CD4-positive, alpha-beta T cell treated with Interferon alpha-2 for 1 hour (primary cell): ENCODE measurements around the gene DIP2C.

ENCODE experiments used
- DNase-seq, 2 donors: peaks; one replicate each; pipeline ENCODE4 v3.0.0-alpha.2; 2020 to 2022

DIP2C gene

DNA sequence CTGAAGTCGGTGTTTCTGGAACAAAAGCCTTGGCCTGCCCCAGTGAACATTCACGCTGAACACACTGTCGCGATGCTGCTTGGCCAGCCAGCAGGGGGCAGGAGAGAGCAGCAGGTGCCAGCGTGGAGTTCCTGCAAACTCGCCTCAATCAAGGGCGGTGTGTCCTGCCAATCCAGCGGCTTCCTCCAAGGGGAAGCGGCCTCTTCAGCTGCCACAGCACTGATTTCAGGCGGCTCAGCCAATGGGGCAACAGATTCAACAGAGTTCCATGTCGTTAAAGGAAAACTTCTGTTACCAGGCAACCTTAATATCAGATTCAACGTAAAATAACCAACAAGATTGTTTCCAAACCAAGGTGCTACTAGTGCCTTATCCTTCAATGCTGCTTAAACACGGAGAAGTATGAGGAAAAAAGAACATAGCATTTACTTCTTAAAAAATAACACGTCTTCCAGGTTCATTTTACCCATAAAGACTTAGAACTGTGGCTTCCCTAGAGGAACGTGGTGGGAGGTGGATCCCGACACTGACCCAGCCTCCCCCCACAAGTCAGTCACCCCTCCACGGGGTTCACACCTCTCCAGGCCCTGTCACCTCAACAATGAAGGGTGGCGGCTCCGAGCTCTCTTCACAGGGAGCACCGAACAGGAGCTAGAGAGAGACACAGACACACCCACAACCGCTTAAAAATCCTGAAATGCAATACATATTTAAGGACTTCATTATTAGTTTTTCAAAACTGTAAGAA is 178.2 kb downstream of the DIP2C start:
- peak; percentile 63 to 76 for DNase-seq

DNA sequence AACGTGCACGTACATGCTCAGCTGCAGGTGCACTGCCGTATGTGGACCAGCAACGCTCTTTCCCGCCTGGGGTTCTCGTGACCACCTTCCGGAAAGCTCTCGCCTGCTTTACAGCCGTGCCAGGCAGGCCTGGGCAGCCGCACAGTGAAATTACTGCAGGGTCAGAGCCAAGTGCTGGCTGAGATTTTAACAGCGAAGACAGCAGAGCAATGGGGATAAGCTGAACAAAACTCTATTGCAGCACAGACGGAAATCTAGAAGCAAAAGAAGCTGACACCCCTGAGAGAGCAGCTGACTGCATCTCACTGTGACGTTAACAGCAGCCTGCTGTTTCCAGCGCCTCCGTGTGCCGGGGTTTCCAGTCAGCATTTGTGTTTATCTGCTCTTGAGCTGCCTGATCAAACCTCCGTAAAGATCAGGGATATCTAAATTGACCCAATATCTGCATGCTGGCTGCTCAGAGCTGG is 179.0 kb downstream of the DIP2C start:
- no peak for DNase-seq

DNA sequence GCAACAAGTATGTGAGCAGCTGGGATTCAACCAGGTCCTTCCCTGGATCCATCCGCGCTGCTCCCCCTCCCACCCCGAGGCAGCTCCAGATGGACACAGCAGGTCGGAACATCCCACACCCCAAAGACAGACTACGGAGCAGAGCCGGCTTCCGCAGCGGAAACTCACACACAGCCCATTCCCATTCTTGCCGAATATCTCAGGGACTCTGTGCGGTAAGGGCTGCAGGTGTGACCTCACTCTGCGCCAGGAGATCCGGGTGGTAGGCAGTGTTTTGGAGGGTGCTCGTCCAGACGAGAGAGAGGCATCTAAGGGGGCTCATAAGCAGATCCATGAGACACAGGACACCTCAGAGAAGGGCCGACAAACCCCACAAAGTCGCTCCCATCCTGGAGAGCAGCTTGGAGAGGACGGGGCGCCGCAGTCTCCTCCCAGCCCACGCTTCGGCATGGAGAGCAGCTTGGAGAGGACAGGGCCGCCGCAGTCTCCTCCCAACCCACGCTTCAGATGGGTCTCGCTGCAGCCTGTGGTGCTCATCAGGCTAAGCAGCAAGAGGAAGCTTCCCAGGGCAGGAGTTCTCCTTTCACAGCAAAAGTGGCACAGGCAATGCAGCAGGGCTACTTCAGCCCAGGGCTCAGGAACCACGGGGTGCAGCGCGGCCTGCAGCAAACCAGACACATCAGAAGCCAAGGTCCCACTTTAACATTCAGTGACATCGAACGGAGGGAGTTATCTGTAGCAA is 179.9 kb downstream of the DIP2C start:
- DNase-seq: no peak

DNA sequence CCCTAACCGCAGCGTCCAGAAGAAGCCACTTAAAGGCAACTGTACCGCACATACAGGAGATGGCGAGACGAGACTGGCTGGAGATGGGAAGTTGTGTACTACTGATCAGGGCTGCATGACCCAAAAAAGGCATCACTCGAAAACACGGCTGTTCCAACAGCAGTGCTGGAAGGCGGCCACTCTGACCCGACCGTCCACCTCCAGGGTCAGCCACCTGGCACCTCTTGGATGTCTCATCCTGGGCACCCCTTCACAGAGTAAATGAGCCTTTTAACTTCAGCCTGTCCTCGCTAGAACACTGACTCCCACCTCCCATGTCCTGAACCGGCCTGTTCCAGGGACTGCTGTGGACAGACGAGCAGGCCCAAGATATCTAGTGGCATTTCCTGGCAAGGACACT is 180.7 kb downstream of the DIP2C start:
- no peak for DNase-seq

DNA sequence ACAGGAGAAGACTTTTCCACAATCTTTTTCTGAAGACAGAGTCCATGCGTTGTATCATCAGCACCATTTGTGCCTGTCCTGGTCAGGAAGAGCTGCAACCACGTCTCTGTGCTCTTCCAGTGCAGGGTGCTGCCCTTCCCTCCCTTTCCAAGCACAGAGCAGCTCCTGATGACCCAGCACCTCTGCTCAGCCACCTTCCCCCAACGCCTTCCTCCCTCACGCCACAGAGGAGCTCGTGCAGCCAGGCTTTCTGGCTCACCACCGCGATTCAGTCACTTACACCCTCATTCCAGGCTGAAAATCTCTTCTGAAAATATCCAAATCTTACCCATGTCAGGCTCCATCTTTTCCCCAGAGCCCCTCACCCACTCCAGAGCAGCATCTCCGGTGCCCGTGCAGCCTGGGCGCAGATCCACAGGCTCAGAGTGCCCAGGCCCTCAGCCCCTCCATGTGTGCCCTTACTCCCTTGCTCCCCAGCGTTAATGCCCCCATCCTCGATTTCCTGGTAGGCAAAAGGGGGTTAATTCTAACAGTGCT is 181.5 kb downstream of the DIP2C start:
- DNase-seq: no peak

DNA sequence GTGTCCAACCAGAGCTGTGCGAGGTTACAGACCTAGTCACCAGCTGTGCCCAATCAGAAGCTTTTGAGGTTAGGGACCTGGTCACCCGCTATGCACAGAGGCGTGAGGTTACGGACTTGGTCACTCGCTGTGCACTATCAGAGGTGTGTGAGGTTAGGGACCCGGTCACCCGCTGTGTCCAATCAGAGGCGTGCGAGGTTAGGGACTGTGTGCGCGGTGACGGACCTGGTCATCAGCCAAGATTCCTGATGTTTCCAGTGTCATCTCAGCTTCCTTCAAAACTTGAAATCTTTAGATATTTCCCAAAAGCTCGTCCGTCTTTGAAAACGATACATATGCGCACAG is 182.1 kb downstream of the DIP2C start:
- DNase-seq: no peak

DNA sequence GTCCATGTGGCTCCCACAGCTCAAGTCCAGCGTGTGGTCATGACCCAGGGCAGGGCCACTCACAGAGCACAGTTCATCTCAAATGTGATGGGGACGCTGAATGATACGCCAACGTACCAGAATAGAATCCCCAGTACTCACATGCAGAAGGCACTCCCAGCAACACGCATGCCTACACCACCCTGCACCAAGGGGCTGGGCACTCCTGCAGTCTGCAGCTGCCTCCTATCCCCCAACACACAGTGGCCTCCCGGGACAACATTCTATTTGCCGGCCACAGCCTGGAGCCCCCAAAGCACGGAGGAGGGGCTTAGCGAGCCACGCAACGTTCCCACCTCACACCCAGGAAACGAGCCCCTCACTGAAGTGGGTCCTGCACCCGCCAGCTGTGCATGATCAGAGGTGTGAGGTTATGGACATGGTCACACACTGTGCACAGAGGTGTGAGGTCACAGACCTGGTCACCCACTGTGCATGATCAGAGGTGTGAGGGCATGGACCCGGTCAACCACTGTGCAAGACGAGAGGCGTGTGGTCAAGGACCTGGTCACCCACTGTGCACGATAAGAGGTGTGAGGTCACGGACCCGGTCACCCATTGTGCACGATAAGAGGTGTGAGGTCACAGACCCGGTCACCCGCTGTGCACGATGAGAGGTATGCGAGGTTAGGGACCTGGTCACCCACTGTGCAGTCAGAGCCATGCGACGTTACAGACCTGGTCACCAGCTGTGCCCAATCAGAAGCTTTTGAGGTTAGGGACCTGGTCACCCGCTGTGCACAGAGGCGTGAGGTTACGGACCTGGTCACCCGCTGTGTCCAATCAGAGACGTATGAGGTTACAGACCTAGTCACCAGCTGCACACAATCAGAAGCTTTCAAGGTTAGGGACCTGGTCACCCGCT is 182.8 kb downstream of the DIP2C start:
- no peak for DNase-seq

DNA sequence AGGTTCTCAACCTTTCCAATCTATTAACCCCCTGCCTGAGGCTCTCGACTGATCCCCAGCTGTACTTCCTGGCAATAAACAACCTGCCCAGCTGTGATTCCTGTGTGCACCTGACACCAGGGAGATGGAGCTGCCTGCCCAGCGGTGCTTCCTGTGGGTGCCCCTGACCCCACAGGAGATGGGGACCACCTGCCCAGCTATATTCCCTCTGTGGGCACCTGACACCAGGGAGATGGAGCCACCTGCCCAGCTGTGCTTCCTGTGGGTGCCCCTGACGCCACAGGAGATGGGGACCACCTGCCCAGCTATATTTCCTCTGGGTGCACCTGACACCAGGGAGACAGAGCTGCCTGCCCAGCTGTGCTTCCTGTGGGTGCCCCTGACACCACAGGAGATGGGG is 184.0 kb downstream of the DIP2C start:
- DNase-seq: no peak

DNA sequence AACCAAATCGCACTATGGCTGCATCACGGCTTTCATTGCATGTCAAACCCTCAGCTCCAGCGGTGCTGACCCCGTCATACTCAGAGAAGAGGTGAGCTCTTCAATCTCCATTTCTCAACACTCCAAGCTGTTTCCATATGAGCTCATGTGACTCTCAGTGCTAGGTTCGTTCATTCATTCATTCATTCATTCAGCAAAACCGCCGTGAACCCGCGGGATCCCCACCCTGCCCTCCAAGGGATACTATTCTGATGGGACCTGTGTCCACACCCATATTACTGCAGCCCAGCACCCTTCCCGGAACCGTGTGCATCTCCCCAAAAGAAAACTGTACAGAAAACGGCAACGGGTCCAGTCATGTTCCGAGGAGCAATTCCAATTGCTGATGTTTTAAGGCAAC is 184.7 kb downstream of the DIP2C start:
- DNase-seq: no peak

DNA sequence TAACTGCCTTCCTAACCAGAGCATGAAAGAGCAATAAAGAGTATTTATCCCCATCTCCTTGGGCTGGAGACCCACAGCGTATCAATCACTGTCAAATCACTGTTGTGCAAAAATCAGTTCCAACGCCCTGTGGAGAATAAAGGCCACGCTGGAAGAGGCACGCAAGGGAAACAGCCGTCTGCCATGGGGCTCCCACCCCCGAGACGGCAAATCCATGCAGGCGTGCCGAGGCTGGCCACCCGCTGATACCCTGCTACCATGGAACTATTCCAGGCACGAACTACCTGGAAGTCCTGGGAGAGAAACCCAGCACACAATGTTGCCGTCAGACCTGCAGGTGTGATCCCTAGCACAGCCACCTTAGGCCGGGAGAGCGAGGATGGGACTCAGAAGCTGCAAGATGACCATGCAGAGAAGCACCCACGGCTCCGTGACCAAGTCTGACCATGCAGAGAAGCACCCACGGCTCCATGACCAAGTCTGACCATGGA is 185.3 kb downstream of the DIP2C start:
- no peak for DNase-seq

DNA sequence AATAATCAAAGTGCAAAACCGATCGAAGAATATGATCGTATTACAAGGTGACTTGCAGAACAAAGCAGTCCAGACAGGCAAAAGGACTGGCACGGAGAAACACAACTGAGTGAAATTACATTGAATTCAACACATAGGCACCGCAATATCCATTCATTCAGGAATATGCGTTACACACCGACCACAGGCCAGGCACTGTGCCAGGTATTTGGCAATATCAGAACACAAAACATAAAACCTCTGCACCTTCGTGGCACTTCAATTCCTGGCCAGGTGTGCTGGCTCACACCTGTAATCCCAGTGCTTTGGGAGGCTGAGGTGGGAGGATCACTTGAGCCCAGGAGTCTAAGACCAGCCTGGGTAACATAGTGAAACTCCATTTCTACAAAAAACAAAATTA is 187.9 kb downstream of the DIP2C start:
- DNase-seq: no peak

DNA sequence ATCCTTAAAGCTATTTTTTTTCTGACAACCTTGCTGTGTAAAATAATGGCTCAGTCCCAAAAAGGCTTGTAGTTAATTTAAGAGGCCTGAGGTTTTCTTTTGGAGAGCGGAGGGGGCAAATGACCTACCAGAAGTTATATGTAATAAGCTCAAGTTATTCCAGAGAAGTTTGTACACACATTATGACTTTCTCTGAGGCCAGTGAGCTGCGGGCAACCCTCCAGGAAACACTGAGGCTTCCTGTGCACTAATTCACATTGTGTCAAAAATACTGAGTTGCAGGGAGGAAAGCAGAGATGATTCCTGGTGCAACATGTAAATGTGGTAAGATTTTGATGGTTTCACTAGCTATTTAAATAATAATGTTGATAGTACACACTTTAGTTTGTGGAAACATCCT is 188.6 kb downstream of the DIP2C start:
- DNase-seq: no peak

DNA sequence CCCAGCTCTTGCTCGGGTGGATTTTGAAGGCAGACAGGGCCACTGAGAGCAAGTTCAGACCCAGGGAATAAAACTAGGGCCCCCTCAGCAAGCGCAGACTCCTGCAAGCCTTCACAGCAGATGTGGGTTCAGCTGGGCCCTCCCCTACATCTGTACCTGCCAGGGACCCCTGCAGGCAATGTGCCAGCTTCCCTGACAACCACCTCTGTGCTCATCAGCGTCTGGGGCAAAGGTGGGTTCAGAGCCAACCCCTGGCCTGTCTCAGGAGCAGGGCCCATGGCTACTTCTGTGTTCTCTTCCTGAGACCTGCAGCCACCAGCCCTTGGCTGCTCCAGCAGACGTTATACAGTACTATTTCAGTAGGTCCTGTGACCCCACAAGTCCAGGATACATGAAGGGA is 189.5 kb downstream of the DIP2C start:
- DNase-seq: no peak

DNA sequence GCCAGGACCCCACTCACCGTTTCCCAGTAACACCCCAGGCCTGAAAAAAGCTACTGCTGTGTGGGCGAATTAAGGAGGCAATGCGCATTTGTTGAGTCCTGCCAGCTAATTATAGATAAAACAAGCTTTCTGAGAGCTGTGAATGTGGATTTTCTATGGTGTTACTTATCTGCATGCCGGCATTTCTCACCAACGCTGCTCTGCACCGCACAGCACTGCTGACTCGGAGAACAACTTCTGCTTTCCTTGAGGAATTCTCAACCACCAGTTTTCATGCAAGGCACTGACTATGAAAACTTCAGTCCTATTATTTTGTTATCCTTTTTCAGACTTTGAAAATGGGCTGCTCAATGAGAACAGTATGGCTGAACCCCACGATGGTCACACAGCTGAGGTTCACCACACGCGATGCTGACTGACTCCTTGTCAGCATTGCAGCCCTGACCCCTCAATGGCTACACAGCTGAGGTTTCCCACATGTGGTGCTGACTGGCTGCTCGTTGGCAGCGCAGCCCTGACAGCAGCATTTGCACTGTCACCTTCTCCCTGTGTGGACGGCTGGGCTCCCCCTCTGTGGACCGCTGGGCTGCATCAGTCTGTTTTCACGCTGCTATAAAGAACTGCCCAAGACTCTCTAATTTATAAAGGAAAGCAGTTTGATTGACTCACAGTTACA is 190.6 kb downstream of the DIP2C start:
- no peak for DNase-seq

DNA sequence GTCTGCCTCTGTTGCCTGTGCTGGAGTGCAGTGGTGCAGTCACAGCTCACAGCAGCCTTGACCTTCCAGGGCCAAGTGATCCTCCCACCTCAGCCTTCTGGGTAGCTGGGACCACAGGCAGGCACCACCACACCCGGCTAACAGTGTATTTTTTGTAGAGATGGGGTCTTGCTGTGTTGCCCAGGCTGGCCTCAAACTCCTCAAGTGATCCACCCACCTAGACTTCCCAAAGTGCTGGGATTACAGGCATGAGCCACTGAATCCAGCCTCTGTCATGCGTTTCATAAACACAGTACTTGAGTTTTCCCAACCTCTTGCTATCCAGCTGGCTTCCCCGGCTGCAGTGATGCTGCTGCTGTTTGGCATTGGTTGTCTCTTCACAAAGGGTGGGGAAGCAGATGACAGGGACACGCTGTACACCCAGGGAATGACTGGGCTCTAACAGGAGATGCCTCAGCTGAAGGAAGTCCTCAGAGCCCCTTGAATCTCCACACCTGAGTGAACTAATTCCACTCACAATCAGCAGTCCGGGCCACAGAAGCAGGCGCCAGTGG is 191.5 kb downstream of the DIP2C start:
- no peak for DNase-seq

DNA sequence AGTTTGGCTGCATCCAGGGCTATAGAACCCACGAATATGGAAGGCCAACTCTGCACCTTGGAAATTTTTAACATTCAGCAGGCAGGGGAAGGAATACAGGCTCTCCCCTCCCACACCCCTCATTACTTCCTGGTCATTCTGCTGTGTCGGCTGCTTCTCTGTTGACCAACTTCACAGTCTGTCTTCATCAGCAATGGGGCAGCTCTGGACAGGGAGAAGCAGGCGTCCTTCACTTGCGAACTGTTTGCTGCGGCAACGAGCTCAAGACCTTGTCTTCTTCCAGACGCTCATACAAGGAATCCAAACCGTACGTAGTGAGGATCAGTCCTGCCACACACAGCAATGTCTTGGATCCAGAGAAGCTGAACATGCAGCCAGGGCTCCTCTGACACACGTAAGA is 192.2 kb downstream of the DIP2C start:
- no peak for DNase-seq

DNA sequence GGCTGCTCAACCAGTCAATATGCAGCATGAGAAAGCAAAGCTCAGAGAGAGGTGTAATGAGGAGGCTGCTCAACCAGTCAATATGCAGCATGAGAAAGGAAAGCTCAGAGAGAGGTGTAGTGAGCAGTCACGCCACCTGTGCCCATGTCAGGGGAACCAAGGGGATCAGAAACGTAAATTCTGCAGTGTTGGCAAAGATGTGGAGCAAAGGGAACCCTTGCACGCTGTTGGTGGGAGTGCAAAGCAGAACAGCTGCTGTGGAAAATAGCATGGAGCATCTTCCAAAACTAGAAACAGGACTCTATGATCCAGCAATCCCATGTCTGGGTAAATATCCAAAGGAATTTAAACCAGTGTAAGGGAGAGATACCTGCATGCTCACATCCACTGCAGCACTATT is 194.9 kb downstream of the DIP2C start:
- DNase-seq: no peak

DNA sequence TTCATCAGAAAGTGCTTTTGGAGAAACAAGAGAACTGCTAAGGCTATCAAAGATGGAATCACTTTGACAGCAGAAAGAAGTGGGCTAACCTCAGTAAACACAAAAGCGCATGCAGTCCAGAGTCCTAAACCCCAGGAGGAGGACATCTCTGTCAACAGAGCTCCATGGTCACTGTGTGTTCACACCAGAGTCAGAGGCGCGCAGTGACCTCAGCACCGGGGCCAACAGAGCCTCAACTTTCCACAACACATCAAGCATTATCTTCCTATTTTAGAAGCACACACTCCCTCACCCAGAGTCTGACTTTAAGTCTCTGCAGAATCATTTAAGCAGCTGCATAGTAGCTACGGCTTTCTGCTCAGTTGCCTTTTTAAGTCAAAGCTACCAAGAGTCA is 195.3 kb downstream of the DIP2C start:
- no peak for DNase-seq

DNA sequence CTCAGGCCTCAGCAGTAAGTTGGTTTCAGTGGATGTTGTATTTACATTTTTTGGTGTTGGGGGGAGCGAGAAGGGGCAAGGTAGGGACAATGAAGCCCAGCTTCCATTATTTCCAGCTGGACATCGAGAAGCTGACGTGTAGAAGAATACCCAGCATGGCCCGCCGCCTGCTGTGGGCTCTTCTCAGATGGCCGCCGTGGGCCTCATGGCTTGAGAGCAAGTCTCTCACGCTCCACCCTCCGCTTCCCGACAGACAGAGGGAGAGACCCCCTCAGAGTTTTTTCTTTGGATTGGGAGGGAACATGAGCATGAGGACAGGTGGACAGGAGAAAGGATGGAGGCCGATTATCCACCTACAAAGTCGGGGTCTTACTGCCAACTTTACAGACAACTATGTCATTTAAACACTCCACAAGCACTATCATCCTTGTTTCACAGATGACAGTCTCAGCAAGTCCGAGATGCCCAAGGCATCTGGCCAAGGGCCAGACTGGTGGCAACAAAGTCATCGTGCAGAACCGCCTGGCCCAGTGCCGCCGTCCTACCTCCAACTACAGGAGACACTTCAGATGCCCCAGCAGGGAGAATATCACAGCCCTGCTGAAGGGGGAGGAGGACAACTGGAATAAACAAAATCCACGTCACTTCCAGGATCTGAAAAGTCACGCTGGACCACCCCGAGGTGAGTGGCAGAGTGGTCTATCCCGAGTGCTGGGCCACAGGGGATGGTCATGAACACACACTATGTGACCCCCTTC is 195.9 kb downstream of the DIP2C start:
- DNase-seq: no peak

DNA sequence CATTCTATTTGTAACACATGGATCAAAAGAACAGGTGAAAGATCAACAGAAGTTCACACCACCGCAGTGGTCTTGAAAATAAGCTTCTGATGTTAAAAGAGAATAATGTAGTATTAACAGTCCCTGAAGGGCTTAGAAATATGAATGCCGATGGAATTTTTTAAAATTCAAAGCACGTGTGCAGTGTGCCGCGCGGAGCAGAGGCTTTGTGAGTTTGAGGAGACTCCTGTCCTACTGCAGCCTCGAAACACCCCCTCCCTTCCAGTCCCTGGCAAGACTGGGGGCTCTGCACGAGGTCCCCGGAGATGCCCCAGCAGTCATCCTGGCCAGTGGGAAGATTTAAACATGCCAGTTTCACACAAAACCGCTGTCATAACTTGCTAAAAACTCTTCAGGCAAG is 196.6 kb downstream of the DIP2C start:
- DNase-seq: no peak

DNA sequence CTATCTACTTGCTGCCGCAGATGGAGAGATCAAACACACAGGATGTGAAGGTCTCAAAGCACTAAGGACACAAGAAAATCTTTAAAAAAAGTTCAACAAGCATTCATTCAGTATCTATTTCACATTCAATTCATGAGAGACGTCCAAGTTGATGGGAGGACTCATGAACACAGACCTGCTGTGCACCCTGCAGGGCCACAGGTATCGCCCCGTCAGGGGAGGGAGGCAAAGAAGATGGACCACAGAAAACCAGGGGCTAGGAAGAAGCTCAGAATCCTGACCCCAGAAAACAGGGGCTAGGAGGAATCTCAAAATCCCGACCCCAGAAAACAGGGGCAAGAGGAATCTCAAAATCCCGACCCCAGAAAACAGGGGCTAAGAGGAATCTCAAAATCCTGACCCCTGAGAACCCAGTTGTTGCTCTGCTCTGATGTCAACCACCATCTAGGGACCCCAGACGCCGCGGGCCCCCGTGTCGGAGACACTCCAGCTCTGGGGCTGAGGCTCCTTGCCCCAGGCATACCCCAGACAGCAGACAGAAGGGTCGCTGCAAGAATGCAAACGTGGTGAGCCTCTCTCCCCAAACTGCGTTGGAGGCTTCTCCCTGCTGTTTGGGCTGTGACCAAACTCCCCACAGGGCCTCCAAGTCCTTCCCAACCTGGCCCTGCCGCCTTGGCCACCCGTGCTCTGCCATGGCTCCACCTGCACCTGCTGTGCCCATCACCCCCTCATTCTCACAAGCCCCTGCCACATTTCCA is 197.6 kb downstream of the DIP2C start:
- no peak for DNase-seq
